Liver (tissue), 9 donors: ENCODE measurements around the gene HDAC9. TPM values are rescaled to one million over a fixed set of nuclear protein-coding genes. Genes with fewer than 3 reads are reported as not detected.

Experiments used
- DNase-seq: peaks from one replicate; pipeline ENCODE4 v3.0.0-alpha.2; 2017; ENCODE audit warnings: low spot score
- H3K27ac ChIP-seq, 2 donors: one replicate each; pipeline ENCODE4 v1.7.0; 2013; ENCODE audit warnings: inconsistent platforms in 2 of 2, low read length in 2 of 2, control low read depth in 1 of 2, low read depth in 1 of 2, mild to moderate bottlenecking in 1 of 2
- H3K27me3 ChIP-seq, 4 donors: one replicate each; pipeline versions ENCODE4 v1.6.1 to v1.7.0; 2013; ENCODE audit warnings: low read length in 3 of 4, inconsistent platforms in 1 of 4, mild to moderate bottlenecking in 1 of 4, moderate library complexity in 1 of 4; ENCODE audit not compliant: control insufficient read depth in 4 of 4, insufficient read depth in 4 of 4
- H3K36me3 ChIP-seq, 4 donors: one replicate each; pipeline versions ENCODE4 v1.6.1 to v1.7.0; 2013; ENCODE audit warnings: low read length in 3 of 4, mild to moderate bottlenecking in 3 of 4, low read depth in 1 of 4, moderate library complexity in 1 of 4; ENCODE audit not compliant: control insufficient read depth in 4 of 4, insufficient read depth in 3 of 4
- H3K4me1 ChIP-seq, 4 donors: one replicate each; pipeline versions ENCODE4 v1.6.1 to v1.7.0; 2013; ENCODE audit warnings: low read length in 3 of 4, mild to moderate bottlenecking in 3 of 4, moderate library complexity in 1 of 4; ENCODE audit not compliant: control insufficient read depth in 4 of 4, insufficient read depth in 4 of 4
- H3K4me3 ChIP-seq, 3 donors: one replicate each; pipeline versions ENCODE4 v1.6.1 to v1.7.0; 2013; ENCODE audit warnings: low read length in 3 of 3, control low read depth in 1 of 3, low read depth in 1 of 3, mild to moderate bottlenecking in 1 of 3
- H3K9ac ChIP-seq, 2 donors: one replicate each; pipeline ENCODE4 v1.7.0; 2013; ENCODE audit warnings: low read length in 2 of 2, mild to moderate bottlenecking in 2 of 2, moderate library complexity in 2 of 2, control low read depth in 1 of 2, low read depth in 1 of 2
- H3K9me3 ChIP-seq, 4 donors: one replicate each; pipeline versions ENCODE4 v1.6.1 to v1.7.0; 2013; ENCODE audit warnings: low read length in 3 of 4; ENCODE audit not compliant: control insufficient read depth in 4 of 4
- EGR1 ChIP-seq, 2 donors: IDR thresholded peaks; 2 replicates each; pipeline ENCODE4 v1.6.1; 2016 to 2018; ENCODE audit warnings: antibody characterized with exemption in 2 of 2, low read depth in 2 of 2
- FOXA1 ChIP-seq: IDR thresholded peaks from 2 replicates; pipeline ENCODE4 v1.6.1; 2016; ENCODE audit warnings: antibody characterized with exemption
- FOXA2 ChIP-seq: IDR thresholded peaks from 2 replicates; pipeline ENCODE4 v1.6.1; 2016; ENCODE audit warnings: antibody characterized with exemption
- GABPA ChIP-seq, 2 donors: IDR thresholded peaks in 1 of 2; conservative IDR thresholded peaks in 1 of 2; 2 replicates each; pipeline ENCODE4 v1.6.1; 2016; ENCODE audit warnings: antibody characterized with exemption in 2 of 2, mild to moderate bottlenecking in 1 of 2, moderate library complexity in 1 of 2
- HNF4A ChIP-seq, 2 donors: conservative IDR thresholded peaks; 2 replicates each; pipeline ENCODE4 v1.6.1; 2016; ENCODE audit warnings: antibody characterized with exemption in 2 of 2, mild to moderate bottlenecking in 2 of 2
- HNF4G ChIP-seq: IDR thresholded peaks from 2 replicates; pipeline ENCODE4 v1.6.1; 2016; ENCODE audit warnings: antibody characterized with exemption
- JUND ChIP-seq, 2 donors: IDR thresholded peaks; 2 replicates each; pipeline ENCODE4 v1.6.1; 2016; ENCODE audit warnings: antibody characterized with exemption in 2 of 2
- MAX ChIP-seq: IDR thresholded peaks from 2 replicates; pipeline ENCODE4 v1.6.1; 2016; ENCODE audit warnings: antibody characterized with exemption
- NR2F2 ChIP-seq: IDR thresholded peaks from 2 replicates; pipeline ENCODE4 v1.6.1; 2016; ENCODE audit warnings: antibody characterized with exemption
- RAD21 ChIP-seq, 2 donors: IDR thresholded peaks; 2 replicates each; pipeline ENCODE4 v1.6.1; 2016; ENCODE audit warnings: antibody characterized with exemption in 2 of 2, mild to moderate bottlenecking in 2 of 2
- RXRA ChIP-seq, 2 donors: IDR thresholded peaks; 2 replicates each; pipeline ENCODE4 v1.6.1; 2017 to 2018; ENCODE audit warnings: antibody characterized with exemption in 2 of 2, mild to moderate bottlenecking in 1 of 2
- SP1 ChIP-seq: IDR thresholded peaks from 2 replicates; pipeline ENCODE4 v1.6.1; 2018; ENCODE audit warnings: antibody characterized with exemption, mild to moderate bottlenecking
- TAF1 ChIP-seq: conservative IDR thresholded peaks from 2 replicates; pipeline ENCODE4 v1.6.1; 2016; ENCODE audit warnings: antibody characterized with exemption, mild to moderate bottlenecking
- YY1 ChIP-seq: IDR thresholded peaks from 2 replicates; pipeline ENCODE4 v1.6.1; 2016; ENCODE audit warnings: antibody characterized with exemption, mild to moderate bottlenecking
- WGBS: extraction: QIAGEN DNeasy Blood & Tissue Kit; methylation state at CpG from one replicate; pipeline ENCODE4 v1.1.7; 2013; 5-methylcytosine and 5-hydroxymethylcytosine counted together
- polyA plus RNA-seq, 2 donors: library from polyadenylated mRNA; stranded (reverse) in 1 of 2; unstranded in 1 of 2; fragments of 200-250 nt in 1 of 2; fragments of >200 nt in 1 of 2; fragmentation: Nextera tagmentation in 1 of 2; extraction: Ambion mirVana in 1 of 2; gene quantifications; one replicate each; pipeline versions ENCODE4 v1.2.1 to v1.2.3, GENCODE V29; 2013 to 2015
- total RNA-seq, 2 donors: library from RNA; depleted of rRNA; stranded (reverse); fragments of >200 nt; gene quantifications; one replicate each; pipeline ENCODE4 v1.2.3, GENCODE V29; 2014
- TF ChIP-seq, protein P1 (sequence below): fragments of 150-350 bp; IDR thresholded peaks from 2 replicates; pipeline ENCODE4 v1.5.1; 2017; ENCODE audit warnings: improper control_type of control experiment, low read depth, low read length; ENCODE audit not compliant: missing input control
- TF ChIP-seq, protein P2 (sequence below): IDR thresholded peaks from 2 replicates; pipeline ENCODE4 v1.6.1; 2016; ENCODE audit warnings: antibody characterized with exemption
- TF ChIP-seq, protein P3 (sequence below): IDR thresholded peaks from 2 replicates; pipeline ENCODE4 v1.6.1; 2016; ENCODE audit warnings: antibody characterized with exemption
- donor health status: healthy.
- donor health status: healthy.
- donor health status: healthy.
- donor health status: healthy.
- donor health status: healthy.

The HDAC9 gene
- total and polyA plus RNA-seq, 4 donors, result 1.0 to 10.1 (median 2.3) TPM

- 64% methylated on average over 2 of the region's 2 CpGs for WGBS
- TF ChIP-seq YY1 (no peak), HNF4A (conservative IDR thresholded peaks at IDR 0.05) (no peak), GABPA (IDR thresholded peaks at IDR 0.05 in 1 of 2, conservative IDR thresholded peaks at IDR 0.05 in 1 of 2) (no peak), FOXA2 (no peak), JUND (IDR thresholded peaks at IDR 0.05) (no peak), RAD21 (IDR thresholded peaks at IDR 0.05) (no peak)
- no peak overlapping the region for H3K27ac ChIP-seq
Measured at GRCh38 chr7:18535810-18536415, 40.4 kb downstream of the HDAC9 start.

DNA sequence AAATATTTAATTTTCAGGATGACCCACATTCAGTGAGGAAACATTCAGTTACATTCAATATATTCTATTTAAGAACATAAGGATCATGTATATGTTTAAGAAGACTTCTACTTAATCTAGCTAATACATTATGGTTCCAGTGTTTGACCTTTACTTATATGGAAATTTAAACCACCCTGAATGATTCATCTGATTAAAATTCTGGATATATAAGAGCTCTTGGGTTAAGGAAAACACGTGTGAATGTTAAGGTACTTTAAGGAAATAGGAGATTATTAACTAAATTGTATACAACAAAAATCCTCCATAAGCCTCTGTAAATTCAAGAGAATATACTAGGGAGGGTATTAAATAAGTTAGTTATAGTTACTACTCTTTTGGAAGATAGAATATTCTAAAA, 40.9 kb downstream of the HDAC9 start:
- 44% methylated on average over 1 of the region's 1 CpG for WGBS
- H3K9me3 ChIP-seq, result no peaks in the 10 kb centered on the region
- H3K4me1 ChIP-seq, result no peaks in the 10 kb centered on the region
- no peak overlapping the region for H3K27ac ChIP-seq
- no peak for TF ChIP-seq RXRA (IDR thresholded peaks at IDR 0.05)
- TF ChIP-seq FOXA1, result no peak
- no peak for TF ChIP-seq HNF4A (conservative IDR thresholded peaks at IDR 0.05)
- no peak for TF ChIP-seq SP1
- TF ChIP-seq JUND (IDR thresholded peaks at IDR 0.05), result no peak
- no peak for TF ChIP-seq YY1
- TF ChIP-seq, protein P1, sequence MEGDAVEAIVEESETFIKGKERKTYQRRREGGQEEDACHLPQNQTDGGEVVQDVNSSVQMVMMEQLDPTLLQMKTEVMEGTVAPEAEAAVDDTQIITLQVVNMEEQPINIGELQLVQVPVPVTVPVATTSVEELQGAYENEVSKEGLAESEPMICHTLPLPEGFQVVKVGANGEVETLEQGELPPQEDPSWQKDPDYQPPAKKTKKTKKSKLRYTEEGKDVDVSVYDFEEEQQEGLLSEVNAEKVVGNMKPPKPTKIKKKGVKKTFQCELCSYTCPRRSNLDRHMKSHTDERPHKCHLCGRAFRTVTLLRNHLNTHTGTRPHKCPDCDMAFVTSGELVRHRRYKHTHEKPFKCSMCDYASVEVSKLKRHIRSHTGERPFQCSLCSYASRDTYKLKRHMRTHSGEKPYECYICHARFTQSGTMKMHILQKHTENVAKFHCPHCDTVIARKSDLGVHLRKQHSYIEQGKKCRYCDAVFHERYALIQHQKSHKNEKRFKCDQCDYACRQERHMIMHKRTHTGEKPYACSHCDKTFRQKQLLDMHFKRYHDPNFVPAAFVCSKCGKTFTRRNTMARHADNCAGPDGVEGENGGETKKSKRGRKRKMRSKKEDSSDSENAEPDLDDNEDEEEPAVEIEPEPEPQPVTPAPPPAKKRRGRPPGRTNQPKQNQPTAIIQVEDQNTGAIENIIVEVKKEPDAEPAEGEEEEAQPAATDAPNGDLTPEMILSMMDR, result no peak
- no peak for TF ChIP-seq NR2F2
- no peak for TF ChIP-seq FOXA2
- no peak for TF ChIP-seq EGR1 (IDR thresholded peaks at IDR 0.05; ENCODE audit: low read depth in 2 of 2)
- no peak for TF ChIP-seq TAF1
- TF ChIP-seq HNF4G, result no peak
- TF ChIP-seq, protein P2, sequence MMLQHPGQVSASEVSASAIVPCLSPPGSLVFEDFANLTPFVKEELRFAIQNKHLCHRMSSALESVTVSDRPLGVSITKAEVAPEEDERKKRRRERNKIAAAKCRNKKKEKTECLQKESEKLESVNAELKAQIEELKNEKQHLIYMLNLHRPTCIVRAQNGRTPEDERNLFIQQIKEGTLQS, result no peak
- no peak for TF ChIP-seq MAX
- TF ChIP-seq, protein P3, sequence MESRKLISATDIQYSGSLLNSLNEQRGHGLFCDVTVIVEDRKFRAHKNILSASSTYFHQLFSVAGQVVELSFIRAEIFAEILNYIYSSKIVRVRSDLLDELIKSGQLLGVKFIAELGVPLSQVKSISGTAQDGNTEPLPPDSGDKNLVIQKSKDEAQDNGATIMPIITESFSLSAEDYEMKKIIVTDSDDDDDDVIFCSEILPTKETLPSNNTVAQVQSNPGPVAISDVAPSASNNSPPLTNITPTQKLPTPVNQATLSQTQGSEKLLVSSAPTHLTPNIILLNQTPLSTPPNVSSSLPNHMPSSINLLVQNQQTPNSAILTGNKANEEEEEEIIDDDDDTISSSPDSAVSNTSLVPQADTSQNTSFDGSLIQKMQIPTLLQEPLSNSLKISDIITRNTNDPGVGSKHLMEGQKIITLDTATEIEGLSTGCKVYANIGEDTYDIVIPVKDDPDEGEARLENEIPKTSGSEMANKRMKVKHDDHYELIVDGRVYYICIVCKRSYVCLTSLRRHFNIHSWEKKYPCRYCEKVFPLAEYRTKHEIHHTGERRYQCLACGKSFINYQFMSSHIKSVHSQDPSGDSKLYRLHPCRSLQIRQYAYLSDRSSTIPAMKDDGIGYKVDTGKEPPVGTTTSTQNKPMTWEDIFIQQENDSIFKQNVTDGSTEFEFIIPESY, result no peak
- no peak for TF ChIP-seq GABPA (IDR thresholded peaks at IDR 0.05 in 1 of 2, conservative IDR thresholded peaks at IDR 0.05 in 1 of 2)
- H3K9ac ChIP-seq, result no peak overlapping the region
- DNase-seq, result no peak
- H3K27me3 ChIP-seq, result no peaks in the 10 kb centered on the region
- no peak overlapping the region for H3K4me3 ChIP-seq
- no peaks in the 10 kb centered on the region for H3K36me3 ChIP-seq

More at GRCh38 chr7:18535810-18536415, 40.4 kb downstream of the HDAC9 start:
- H3K9ac ChIP-seq, result no peak overlapping the region
- no peak for DNase-seq
- H3K4me1 ChIP-seq, result no peaks in the 10 kb centered on the region
- H3K9me3 ChIP-seq, result no peaks in the 10 kb centered on the region
- no peaks in the 10 kb centered on the region for H3K27me3 ChIP-seq
- H3K4me3 ChIP-seq, result no peak overlapping the region
- no peaks in the 10 kb centered on the region for H3K36me3 ChIP-seq
